ENCODE data around the gene IMMP2L.

IMMP2L gene

DNA sequence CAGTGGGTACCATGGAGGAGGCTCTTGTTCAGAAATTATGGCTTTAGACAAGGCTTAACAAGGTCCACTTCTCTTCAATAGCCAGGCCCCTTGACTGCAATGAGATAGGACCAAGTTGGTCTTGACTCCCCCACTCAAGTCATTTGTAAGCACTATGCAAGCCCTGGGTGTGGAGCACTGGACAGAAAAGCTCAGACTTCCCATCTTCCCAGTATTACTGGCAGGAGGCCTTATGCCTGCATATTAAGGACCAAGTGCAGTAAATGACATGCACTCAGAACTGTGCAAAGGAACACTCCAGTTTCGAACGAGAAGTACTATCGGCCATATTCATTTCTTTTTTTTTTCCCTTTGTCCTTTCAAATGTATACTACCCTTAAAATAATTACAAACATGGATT, 789.7 kb downstream of the IMMP2L start:
- DNase-seq (ENCODE audit: low read depth) = no peak
- no peak overlapping the region for H3K4me3 ChIP-seq (ENCODE audit: control insufficient read depth, low read depth, low read length)
- TF ChIP-seq CTCF (conservative IDR thresholded peaks at IDR 0.05; ENCODE audit: control insufficient read depth, insufficient read depth, low read depth, low read length) = no peak

DNA sequence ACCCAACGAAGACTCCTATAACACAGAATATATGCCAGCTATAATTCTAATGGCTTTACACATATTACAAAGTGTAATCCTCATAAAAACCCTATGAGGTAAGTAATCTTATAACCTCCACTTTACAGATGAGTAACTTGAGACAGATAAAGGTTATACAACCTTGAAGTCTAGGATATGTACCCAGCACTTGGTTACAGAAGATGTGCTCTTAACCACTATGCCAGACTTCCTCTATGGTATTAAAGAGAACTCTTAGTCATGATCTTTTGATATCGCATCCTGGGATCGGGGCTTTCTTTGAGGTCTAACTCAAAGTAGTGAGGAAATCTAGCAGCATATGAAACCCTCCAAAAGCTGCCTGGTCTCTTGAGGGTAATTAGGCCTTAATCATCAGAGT, 790.6 kb downstream of the IMMP2L start:
- no peak for DNase-seq (ENCODE audit: low read depth)
- no peak for TF ChIP-seq CTCF (conservative IDR thresholded peaks at IDR 0.05; ENCODE audit: control insufficient read depth, insufficient read depth, low read depth, low read length)
- no peak overlapping the region for H3K4me3 ChIP-seq (ENCODE audit: control insufficient read depth, low read depth, low read length)

DNA sequence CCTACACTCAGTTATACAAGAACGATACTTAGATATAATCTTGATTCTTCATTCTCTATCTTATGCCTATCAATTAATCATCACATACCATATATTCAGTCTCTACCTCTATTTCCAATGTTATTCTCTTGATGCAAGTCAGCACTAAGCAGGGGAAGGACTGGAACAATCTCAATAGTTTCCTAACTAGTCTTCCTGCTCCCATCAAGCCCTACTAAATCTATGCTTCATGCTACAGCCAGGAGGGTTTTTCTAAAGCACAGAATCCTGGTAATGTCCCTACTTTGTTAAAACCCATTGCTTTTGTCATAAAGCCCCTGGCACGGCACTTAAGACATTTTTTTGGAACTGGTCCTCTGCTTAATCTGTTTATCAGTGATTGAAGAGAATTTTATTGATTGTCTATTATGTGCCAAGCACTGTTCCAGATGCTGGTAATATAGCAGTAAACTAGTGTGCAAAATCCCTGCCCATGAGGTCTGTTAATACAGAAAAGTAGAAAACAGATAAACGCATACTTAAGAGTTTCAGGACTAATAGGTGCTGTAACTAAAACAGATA, 794.7 kb downstream of the IMMP2L start:
- DNase-seq (ENCODE audit: low read depth) = no peak
- no peak overlapping the region for H3K4me3 ChIP-seq (ENCODE audit: control insufficient read depth, low read depth, low read length)
- TF ChIP-seq CTCF (conservative IDR thresholded peaks at IDR 0.05; ENCODE audit: control insufficient read depth, insufficient read depth, low read depth, low read length) = no peak

DNA sequence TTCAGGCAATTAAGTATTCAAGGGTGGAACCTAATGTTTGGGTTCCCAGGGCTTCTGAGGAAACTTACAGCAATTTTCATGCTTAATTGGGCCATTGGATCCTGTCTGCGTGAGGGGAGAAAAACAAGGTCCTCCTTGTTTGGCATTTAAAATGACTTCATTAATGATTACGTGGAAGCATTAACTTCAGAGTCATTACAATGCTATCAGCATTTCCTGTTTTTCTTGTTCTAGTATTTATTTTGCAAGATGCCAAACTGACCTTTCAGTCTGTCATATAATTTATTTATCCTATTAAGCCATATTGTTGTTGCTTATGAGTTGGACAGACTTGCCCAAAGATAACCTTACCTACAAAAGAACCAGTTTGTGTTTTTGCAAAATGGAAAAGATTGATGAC, 795.4 kb downstream of the IMMP2L start:
- no peak for DNase-seq (ENCODE audit: low read depth)
- H3K4me3 ChIP-seq (ENCODE audit: control insufficient read depth, low read depth, low read length) = no peak overlapping the region
- TF ChIP-seq CTCF (conservative IDR thresholded peaks at IDR 0.05; ENCODE audit: control insufficient read depth, insufficient read depth, low read depth, low read length) = no peak

DNA sequence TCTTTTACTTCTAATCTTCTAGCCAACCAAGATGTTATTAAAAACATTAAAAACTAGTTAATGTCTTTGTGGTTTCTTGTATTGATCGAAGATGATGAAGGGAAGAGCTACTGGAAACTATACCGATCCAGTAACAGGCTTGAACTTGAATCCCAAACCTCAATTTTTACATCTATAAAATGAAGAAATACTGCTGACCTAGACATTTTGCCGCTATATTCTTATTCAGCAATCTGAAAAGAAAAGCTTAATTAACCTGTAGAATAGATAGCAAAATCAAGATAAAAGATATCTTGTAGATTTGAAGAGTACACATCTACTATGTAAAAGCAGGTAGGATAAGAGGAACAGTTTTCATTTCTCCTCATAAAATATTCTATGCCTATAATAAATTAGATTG, 797.4 kb downstream of the IMMP2L start:
- DNase-seq (ENCODE audit: low read depth) = no peak
- no peak for TF ChIP-seq CTCF (conservative IDR thresholded peaks at IDR 0.05; ENCODE audit: control insufficient read depth, insufficient read depth, low read depth, low read length)

DNA sequence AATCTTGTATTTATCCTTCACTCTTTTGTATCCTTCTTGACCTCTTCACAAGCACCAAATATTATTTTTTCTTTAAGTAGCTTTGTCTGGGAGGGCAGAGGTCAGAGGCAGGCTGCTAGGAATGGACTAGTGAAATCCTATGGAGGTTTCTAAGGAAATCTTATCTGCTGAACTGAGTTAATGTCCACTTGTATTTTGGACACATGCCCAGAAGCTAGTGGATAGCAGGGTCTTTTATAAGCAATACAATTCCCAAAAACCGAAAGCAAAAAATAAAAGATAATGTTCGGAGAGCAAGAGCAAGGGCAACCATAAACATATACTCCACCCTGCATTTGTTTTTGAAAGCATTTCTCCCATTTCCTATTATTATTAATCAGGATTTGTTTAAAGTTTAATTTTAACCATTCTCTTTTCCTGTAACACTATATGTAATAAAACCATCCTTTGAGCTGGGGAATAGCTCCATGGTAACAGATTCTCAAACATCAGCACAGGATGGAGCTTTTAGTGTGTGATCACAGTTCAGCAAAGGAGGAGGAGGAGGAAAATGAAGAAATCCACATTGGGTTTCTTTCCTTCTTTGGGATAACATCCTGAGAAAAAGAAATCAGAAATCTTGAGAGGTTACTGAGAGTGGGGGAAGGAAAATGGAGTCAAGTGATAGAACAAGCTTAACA, 799.6 kb downstream of the IMMP2L start:
- H3K4me3 ChIP-seq (ENCODE audit: control insufficient read depth, low read depth, low read length) = no peak overlapping the region
- TF ChIP-seq CTCF (conservative IDR thresholded peaks at IDR 0.05; ENCODE audit: control insufficient read depth, insufficient read depth, low read depth, low read length) = no peak
- no peak for DNase-seq (ENCODE audit: low read depth)

More for the DNA sequence above, 797.4 kb downstream of the IMMP2L start:
- H3K4me3 ChIP-seq (ENCODE audit: control insufficient read depth, low read depth, low read length) = no peak overlapping the region
